PFSK-1 (cell line): ENCODE data around the gene DYNAP.

Experiments
- FOXP2 ChIP-seq: optimal IDR thresholded peaks from 2 replicates; pipeline ENCODE3; 2011; ENCODE audit warnings: borderline replicate concordance, control low read depth, inconsistent platforms; ENCODE audit not compliant: insufficient read depth; ENCODE audit errors: extremely low read length, extremely low read depth
- POLR2AphosphoS5 ChIP-seq: IDR thresholded peaks from 2 replicates; pipeline ENCODE4 v1.6.1; 2012; ENCODE audit warnings: low read depth, mild to moderate bottlenecking, control low read depth, low read length, moderate library complexity
- SIN3A ChIP-seq: IDR thresholded peaks from 2 replicates; pipeline ENCODE4 v1.6.1; 2012; ENCODE audit warnings: mild to moderate bottlenecking, low read length, moderate library complexity, borderline replicate concordance; ENCODE audit not compliant: insufficient read depth
- TAF1 ChIP-seq: IDR thresholded peaks from 2 replicates; pipeline ENCODE4 v1.6.1; 2012; ENCODE audit warnings: low read length, control low read depth, borderline replicate concordance; ENCODE audit not compliant: insufficient read depth
- TF ChIP-seq, protein P1 (sequence below), 2 experiments: IDR thresholded peaks; 2 replicates each; pipeline versions ENCODE4 v1.6.1 to v1.8.0; 2011 to 2012; ENCODE audit warnings: low read depth in 2 of 2, low read length in 2 of 2, control low read depth in 1 of 2, inconsistent platforms in 1 of 2, mild to moderate bottlenecking in 1 of 2, moderate library complexity in 1 of 2; ENCODE audit not compliant: insufficient read depth in 1 of 2

Gene DYNAP

DNA sequence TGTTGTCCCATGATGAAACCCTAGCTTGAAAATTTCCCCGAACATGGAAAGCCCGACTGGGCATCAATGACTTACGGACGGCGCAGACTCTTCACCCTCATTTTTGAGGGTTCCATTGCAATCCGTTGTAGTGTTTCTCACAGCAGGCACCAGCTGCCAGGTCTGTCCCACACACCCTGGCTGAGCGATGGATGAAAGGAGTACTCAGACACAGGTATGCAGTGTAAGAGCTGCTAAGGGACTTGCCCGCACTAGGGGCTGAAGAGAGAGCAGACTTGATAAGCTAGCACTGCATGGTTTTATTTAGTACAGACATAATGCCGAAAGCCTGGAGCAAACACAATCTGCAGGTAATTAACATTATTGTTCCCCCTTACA is 15.8 kb downstream of the DYNAP start:
- TF ChIP-seq POLR2AphosphoS5, result no peak
- no peak for TF ChIP-seq FOXP2
- TF ChIP-seq TAF1, result no peak
- TF ChIP-seq SIN3A, result no peak
- TF ChIP-seq, protein P1, sequence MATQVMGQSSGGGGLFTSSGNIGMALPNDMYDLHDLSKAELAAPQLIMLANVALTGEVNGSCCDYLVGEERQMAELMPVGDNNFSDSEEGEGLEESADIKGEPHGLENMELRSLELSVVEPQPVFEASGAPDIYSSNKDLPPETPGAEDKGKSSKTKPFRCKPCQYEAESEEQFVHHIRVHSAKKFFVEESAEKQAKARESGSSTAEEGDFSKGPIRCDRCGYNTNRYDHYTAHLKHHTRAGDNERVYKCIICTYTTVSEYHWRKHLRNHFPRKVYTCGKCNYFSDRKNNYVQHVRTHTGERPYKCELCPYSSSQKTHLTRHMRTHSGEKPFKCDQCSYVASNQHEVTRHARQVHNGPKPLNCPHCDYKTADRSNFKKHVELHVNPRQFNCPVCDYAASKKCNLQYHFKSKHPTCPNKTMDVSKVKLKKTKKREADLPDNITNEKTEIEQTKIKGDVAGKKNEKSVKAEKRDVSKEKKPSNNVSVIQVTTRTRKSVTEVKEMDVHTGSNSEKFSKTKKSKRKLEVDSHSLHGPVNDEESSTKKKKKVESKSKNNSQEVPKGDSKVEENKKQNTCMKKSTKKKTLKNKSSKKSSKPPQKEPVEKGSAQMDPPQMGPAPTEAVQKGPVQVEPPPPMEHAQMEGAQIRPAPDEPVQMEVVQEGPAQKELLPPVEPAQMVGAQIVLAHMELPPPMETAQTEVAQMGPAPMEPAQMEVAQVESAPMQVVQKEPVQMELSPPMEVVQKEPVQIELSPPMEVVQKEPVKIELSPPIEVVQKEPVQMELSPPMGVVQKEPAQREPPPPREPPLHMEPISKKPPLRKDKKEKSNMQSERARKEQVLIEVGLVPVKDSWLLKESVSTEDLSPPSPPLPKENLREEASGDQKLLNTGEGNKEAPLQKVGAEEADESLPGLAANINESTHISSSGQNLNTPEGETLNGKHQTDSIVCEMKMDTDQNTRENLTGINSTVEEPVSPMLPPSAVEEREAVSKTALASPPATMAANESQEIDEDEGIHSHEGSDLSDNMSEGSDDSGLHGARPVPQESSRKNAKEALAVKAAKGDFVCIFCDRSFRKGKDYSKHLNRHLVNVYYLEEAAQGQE (IDR thresholded peaks at IDR 0.05; ENCODE audit: insufficient read depth in 1 of 2, low read depth in 2 of 2, low read length in 2 of 2), result no peak

DNA sequence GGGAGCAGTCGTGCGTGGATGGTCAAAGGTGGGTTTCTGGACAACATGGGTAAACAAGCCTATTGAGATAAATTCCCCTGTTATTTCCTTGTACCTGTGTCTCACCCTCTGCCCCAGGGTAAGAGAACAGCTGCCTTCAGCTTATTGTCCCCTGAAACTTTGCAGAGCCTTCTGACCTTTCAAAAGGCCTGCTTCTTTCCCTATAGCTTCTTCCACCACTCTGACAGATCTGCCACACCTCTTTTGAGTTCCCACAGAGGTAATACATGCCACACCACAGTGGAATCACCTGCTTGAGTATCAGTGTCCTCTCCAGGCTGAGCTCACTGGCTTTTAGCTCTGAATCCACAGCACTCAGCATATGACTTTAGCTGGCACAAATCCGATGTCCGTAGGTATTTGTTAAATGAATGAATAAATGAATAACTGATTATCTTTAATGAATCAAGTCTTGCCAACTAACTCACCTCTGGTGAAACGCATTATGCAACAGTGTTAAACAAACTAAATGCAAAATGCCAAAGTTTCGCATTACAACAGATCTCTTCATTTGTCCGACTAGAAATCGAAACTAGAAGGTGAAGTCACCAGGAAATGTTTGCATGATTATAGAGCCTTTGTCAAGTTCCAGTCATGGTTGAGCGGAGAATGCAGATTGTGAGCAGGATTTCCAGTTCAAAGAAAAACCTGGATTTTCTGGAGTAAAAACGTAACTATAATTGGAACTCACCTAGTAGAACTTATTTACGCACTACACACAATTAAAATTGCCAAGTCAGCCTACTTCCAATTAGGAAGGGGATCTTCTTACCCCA is 16.4 kb downstream of the DYNAP start:
- TF ChIP-seq, protein P1 (IDR thresholded peaks at IDR 0.05; ENCODE audit: insufficient read depth in 1 of 2, low read depth in 2 of 2, low read length in 2 of 2), result no peak
- TF ChIP-seq SIN3A, result no peak
- TF ChIP-seq TAF1, result no peak

GRCh38 chr18:54608028-54608642 is 17.1 kb downstream of the DYNAP start:
- TF ChIP-seq POLR2AphosphoS5 (no peak), SIN3A (no peak), FOXP2 (no peak), TAF1 (no peak)
- TF ChIP-seq, protein P1 (IDR thresholded peaks at IDR 0.05; ENCODE audit: insufficient read depth in 1 of 2, low read depth in 2 of 2, low read length in 2 of 2), result no peak

DNA sequence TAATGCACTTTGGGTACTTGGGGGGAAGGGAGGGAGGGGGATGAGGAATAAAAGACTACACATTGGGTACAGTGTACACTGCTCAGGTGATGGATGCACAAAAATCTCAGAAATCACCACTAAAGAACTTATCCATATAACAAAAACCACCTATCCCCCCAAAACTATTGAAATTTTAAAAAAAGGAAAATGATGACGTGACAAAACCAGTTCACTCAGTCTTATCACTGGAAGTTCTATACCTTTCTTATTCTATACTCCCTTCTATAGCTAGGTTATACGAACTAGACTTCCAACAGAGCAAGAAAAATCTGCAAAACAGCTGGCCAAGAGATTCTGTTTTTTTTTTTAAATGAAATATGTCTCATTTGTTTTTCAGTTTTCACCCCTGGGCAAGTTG is 20.8 kb downstream of the DYNAP start:
- TF ChIP-seq, protein P1 (IDR thresholded peaks at IDR 0.05; ENCODE audit: insufficient read depth in 1 of 2, low read depth in 2 of 2, low read length in 2 of 2), result no peak
- TF ChIP-seq FOXP2, result no peak
- TF ChIP-seq TAF1, result no peak
- no peak for TF ChIP-seq SIN3A
- no peak for TF ChIP-seq POLR2AphosphoS5
